ENCODE results near the gene FSCN2.

Gene FSCN2

DNA sequence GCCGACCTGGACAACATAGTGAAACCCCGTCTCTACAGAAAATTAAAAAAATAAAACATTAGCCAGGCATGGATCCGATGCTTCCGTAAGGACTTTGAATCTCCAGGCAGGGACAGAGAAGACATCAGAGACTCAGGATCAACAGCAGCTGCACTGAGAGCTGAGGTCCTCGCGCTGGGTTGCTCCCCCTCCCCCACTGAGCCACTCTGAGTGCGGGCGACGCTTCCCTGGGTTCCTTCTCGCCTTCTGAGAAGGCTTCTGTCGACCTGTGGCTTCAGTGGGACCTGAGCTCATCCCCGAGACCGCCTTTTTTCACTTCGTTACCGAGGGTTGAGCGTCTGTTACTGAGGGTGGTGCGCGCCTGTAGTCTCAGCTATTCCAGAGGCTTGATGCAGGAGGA lies 36.0 kb upstream of the FSCN2 start:
- no peak overlapping the region for H3K4me3 ChIP-seq (ENCODE audit: low read length)
- DNase-seq (ENCODE audit: low read depth): no peak
- TF ChIP-seq, protein P1, sequence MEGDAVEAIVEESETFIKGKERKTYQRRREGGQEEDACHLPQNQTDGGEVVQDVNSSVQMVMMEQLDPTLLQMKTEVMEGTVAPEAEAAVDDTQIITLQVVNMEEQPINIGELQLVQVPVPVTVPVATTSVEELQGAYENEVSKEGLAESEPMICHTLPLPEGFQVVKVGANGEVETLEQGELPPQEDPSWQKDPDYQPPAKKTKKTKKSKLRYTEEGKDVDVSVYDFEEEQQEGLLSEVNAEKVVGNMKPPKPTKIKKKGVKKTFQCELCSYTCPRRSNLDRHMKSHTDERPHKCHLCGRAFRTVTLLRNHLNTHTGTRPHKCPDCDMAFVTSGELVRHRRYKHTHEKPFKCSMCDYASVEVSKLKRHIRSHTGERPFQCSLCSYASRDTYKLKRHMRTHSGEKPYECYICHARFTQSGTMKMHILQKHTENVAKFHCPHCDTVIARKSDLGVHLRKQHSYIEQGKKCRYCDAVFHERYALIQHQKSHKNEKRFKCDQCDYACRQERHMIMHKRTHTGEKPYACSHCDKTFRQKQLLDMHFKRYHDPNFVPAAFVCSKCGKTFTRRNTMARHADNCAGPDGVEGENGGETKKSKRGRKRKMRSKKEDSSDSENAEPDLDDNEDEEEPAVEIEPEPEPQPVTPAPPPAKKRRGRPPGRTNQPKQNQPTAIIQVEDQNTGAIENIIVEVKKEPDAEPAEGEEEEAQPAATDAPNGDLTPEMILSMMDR (conservative IDR thresholded peaks at IDR 0.05; ENCODE audit: low read length): no peak

DNA sequence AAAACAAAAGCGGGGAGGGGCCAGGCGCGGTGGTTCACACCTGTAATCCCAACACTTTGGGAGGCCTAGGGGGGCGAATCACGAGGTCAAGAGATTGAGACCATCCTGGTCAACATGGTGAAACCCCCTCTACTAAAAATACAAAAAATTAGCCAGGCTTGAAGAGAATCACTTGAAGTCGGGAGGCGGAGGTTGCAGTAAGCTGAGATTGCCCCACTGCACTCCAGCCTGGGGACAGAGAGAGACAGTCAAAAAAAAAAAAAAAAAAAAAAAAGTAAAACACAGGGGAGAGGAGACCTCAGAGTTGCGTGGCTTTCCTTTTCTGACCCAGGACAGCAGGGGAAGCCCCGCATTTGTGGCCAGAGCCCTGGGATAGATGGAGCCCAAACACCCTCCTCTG lies 35.5 kb upstream of the FSCN2 start:
- TF ChIP-seq, protein P1 (conservative IDR thresholded peaks at IDR 0.05; ENCODE audit: low read length): no peak
- DNase-seq (ENCODE audit: low read depth): no peak
- no peak overlapping the region for H3K4me3 ChIP-seq (ENCODE audit: low read length)

DNA sequence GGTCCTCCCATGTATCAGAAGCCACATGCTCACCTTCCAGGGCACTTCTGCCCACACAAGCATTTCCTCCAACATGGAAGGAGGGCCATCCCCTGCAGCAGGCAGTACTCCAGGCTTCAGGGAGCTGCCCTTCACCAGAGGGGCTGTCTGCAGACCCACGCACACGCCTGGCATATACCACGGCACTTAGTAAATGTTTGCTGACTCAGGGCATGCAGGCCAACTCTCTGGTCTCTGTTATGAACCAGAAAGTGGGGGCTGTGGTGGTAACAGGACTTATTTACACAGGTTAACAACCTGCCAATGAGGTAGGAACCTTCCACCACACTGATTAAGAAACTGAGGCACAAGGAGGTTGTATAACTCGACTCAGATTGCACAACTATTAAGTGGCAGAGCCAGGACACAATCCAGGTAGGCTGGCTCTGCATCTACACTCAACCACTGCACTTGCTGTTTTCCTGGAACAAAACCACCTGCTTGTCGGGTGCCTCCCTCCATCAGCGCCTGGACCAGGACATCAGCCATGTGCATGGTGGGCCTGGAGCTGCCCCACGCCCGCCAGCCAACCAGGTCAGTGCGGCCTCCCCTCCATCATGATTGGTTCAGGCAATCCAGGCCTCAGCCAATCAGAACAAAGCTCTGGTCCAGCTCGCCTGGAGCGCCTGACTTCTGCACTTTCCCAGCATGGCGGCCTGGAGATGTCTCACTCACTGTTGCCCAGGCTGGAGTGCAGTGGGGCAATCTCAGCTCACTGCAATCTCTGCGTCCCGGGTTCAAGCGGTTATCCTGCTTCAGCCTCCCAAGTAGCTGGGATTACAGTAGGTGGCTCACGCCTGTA lies 34.8 kb upstream of the FSCN2 start:
- no peak overlapping the region for H3K4me3 ChIP-seq (ENCODE audit: low read length)
- TF ChIP-seq, protein P1 (conservative IDR thresholded peaks at IDR 0.05; ENCODE audit: low read length): no peak
- no peak for DNase-seq (ENCODE audit: low read depth)

DNA sequence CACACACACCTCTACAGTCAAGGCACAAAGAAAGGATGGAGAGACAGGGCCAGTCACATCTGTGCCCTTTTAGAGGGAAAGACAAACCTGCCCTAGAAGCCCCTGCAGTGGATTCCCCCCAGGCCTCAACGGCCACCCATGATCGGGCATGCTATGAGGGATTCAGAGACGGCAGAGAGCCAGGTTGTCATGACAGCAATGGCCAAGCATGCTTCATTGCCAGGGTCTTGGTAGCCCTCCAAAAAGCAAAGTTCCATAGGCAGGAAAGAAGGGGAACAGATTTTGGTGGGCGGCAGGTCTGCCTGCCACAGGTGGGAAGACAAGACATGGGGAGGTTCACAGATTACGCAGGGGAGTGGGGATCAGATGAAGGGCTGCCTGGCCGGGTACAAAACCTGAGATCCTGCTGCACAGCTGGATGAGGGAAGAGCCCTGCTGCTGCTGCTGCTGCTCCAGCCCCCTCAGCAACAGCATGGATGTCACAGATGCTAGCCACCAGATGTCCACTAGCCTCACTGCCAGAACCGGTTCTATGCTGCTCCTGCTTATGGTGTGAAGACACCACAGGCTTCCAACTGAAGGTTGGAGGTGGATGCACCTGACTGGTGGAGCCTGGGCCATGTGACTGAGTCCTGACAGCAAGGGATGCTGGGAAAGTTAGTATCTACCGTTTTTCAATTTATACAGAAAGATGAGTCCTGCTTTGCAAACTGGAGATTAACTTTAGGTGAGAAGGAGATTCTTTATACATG lies 33.4 kb upstream of the FSCN2 start:
- DNase-seq (ENCODE audit: low read depth): no peak
- TF ChIP-seq, protein P1 (conservative IDR thresholded peaks at IDR 0.05; ENCODE audit: low read length): no peak
- no peak overlapping the region for H3K4me3 ChIP-seq (ENCODE audit: low read length)

DNA sequence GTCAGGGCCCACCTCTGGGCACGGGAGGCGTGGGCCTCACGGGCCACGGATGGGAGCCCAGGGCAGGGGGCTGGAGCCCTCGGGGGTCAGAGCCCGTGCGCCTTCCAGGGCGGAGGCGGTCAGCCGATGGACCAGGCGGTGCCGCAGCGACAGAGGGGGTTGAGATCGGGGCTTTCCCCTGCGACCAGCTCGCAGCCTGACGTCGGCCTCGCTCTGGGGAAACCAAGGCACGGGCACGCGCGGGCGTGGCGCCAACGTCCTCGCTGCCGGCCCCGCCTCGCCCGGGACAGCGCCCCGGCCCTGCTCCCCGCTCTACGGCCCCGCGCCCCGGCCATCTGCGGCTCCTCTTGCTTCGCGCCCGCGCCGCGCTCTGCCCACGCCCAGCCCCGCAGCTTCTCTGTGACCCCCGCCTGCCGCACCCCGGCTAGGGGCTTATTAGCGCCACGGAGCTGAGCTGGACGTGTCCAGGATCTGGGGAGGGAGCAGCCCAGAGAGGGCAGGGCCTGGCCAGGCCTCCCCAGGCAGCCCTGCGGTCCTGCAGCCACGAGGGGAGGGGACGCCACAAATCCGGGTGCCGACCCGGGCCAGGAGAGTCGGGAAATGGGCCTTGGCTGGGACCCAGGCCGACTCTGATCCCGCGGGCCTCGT lies 29.1 kb upstream of the FSCN2 start:
- no peak overlapping the region for H3K4me3 ChIP-seq (ENCODE audit: low read length)
- no peak for DNase-seq (ENCODE audit: low read depth)
- TF ChIP-seq, protein P1 (conservative IDR thresholded peaks at IDR 0.05; ENCODE audit: low read length): no peak

DNA sequence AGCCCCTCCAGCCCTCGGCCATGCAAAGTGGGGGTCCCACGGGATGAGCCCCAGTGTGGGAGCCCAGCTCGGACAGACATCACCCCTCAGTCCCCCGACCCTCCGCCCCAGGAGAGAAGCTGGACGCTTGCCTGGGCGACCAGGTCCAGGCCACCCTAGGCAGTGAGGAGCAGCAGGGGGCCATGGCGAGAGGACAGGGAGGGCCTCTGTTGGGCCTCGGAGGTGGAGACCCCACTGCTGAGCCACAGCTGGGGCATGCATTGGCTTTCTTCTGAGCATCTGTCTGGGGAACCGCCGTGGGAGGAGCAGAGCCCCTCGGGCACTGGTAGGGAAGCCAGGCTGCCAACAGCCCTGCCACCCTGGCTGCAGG lies 28.6 kb upstream of the FSCN2 start:
- TF ChIP-seq, protein P1 (conservative IDR thresholded peaks at IDR 0.05; ENCODE audit: low read length): no peak
- H3K4me3 ChIP-seq (ENCODE audit: low read length): no peak overlapping the region
- DNase-seq (ENCODE audit: low read depth): no peak

Measured in AG10803 (cell line).